HepG2 (cell line): Measurements from ENCODE around the gene ATN1. TPM values are rescaled to one million over a fixed set of nuclear protein-coding genes. Genes with fewer than 3 reads are reported as not detected.

Experiments used
- AGO2 ChIP-seq: fragments of 200-400 bp; formaldehyde crosslinking; optimal IDR thresholded peaks from 2 replicates; pipeline ENCODE3; 2017; ENCODE audit warnings: mild to moderate bottlenecking, low read depth, low read length, moderate library complexity
- ARID2 ChIP-seq: sonication (generic); formaldehyde crosslinking; IDR thresholded peaks from 2 replicates; pipeline ENCODE4 v1.8.1; 2022; ENCODE audit warnings: mild to moderate bottlenecking, missing genetic modification reagents, borderline replicate concordance
- CBX1 ChIP-seq: IDR thresholded peaks from one replicate; pipeline ENCODE4 v1.6.1; 2016; ENCODE audit warnings: antibody characterized with exemption, low read depth
- ELF3 ChIP-seq: IDR thresholded peaks from 2 replicates; pipeline ENCODE4 v1.6.1; 2016; ENCODE audit warnings: missing genetic modification reagents, missing compliant biosample characterization
- GTF3A ChIP-seq: sonication (generic); formaldehyde crosslinking; conservative IDR thresholded peaks from 2 replicates; pipeline ENCODE4 v1.4.0; 2020; ENCODE audit warnings: mild to moderate bottlenecking, missing genetic modification reagents
- HNF4A ChIP-seq: sonication (generic); formaldehyde crosslinking; IDR thresholded peaks from 2 replicates; pipeline ENCODE4 v1.4.0; 2020; ENCODE audit warnings: missing genetic modification reagents
- IKZF4 ChIP-seq: sonication (generic); formaldehyde crosslinking; IDR thresholded peaks from 2 replicates; pipeline ENCODE4 v1.5.1; 2020; ENCODE audit warnings: borderline replicate concordance, mild to moderate bottlenecking, low read depth, missing genetic modification reagents; ENCODE audit errors: not compliant biosample characterization
- MIER2 ChIP-seq: IDR thresholded peaks from 2 replicates; pipeline ENCODE4 v1.6.1; 2016; ENCODE audit warnings: missing biosample characterization, missing genetic modification reagents
- NFIB ChIP-seq: sonication (generic); formaldehyde crosslinking; IDR thresholded peaks from 2 replicates; pipeline ENCODE4 v1.9.0; 2021; ENCODE audit warnings: missing genetic modification reagents, mild to moderate bottlenecking, borderline replicate concordance
- PCBP1 ChIP-seq: fragments of 200-400 bp; formaldehyde crosslinking; IDR thresholded peaks from 2 replicates; pipeline ENCODE4 v1.6.1; 2017; ENCODE audit warnings: mild to moderate bottlenecking, low read depth, low read length, borderline replicate concordance
- POLR2AphosphoS5 ChIP-seq: IDR thresholded peaks from 2 replicates; pipeline ENCODE4 v1.6.1; 2012; ENCODE audit warnings: low read depth, low read length
- SAP130 ChIP-seq: IDR thresholded peaks from 2 replicates; pipeline ENCODE4 v1.6.1; 2016; ENCODE audit warnings: low read depth
- TRIM24 ChIP-seq: sonication (generic); formaldehyde crosslinking; IDR thresholded peaks from 2 replicates; pipeline ENCODE4 v1.8.0; 2022; ENCODE audit warnings: mild to moderate bottlenecking, missing genetic modification reagents
- TSC22D2 ChIP-seq: sonication (generic); formaldehyde crosslinking; IDR thresholded peaks from 2 replicates; pipeline ENCODE4 v1.5.1; 2020; ENCODE audit warnings: missing genetic modification reagents, mild to moderate bottlenecking, borderline replicate concordance
- ZBTB7A ChIP-seq: sonication (generic); formaldehyde crosslinking; IDR thresholded peaks from 2 replicates; pipeline ENCODE4 v1.8.0; 2022; ENCODE audit warnings: mild to moderate bottlenecking, missing genetic modification reagents
- ZNF263 ChIP-seq: sonication (generic); formaldehyde crosslinking; IDR thresholded peaks from 2 replicates; pipeline ENCODE4 v1.4.0; 2020; ENCODE audit warnings: missing genetic modification reagents
- ZNF34 ChIP-seq: sonication (generic); formaldehyde crosslinking; IDR thresholded peaks from 2 replicates; pipeline ENCODE4 v1.4.0; 2020; ENCODE audit warnings: mild to moderate bottlenecking, missing genetic modification reagents, borderline replicate concordance
- ZNF572 ChIP-seq: sonication (generic); formaldehyde crosslinking; IDR thresholded peaks from 2 replicates; pipeline ENCODE4 v1.5.1; 2020; ENCODE audit warnings: mild to moderate bottlenecking, missing genetic modification reagents
- ZNF607 ChIP-seq: sonication (generic); formaldehyde crosslinking; IDR thresholded peaks from 2 replicates; pipeline ENCODE4 v1.5.1; 2020; ENCODE audit warnings: missing genetic modification reagents, mild to moderate bottlenecking, borderline replicate concordance
- ZNF629 ChIP-seq: sonication (generic); formaldehyde crosslinking; conservative IDR thresholded peaks from 2 replicates; pipeline ENCODE4 v1.5.0; 2020; ENCODE audit warnings: missing genetic modification reagents
- ZNF652 ChIP-seq: IDR thresholded peaks from 2 replicates; pipeline ENCODE4 v1.6.1; 2016; ENCODE audit warnings: low read depth, borderline replicate concordance
- ZNF7 ChIP-seq: IDR thresholded peaks from 2 replicates; pipeline ENCODE4 v1.6.1; 2016; ENCODE audit warnings: missing biosample characterization, missing genetic modification reagents
- ZNF749 ChIP-seq: sonication (generic); formaldehyde crosslinking; IDR thresholded peaks from 2 replicates; pipeline ENCODE4 v1.8.0; 2022; ENCODE audit warnings: mild to moderate bottlenecking, missing genetic modification reagents, moderate library complexity, borderline replicate concordance
- polyA plus RNA-seq, 8 experiments: library from polyadenylated mRNA; depleted of rRNA in 3 of 8; stranded (reverse) in 7 of 8; unstranded in 1 of 8; fragments of >200 nt; fragmentation: Illumina TruSeq in 4 of 8; extraction: Trizol in 4 of 8; gene quantifications; 2 replicates each; pipeline versions ENCODE4 v1.2.1 to v1.2.3, GENCODE V29; 2011 to 2016; ENCODE audit warnings: low read depth in 4 of 8, missing spikeins in 1 of 8, mixed read lengths in 1 of 8; ENCODE audit not compliant: insufficient read depth in 1 of 8
- total RNA-seq, 5 experiments: library from RNA; depleted of rRNA; stranded (reverse); fragments of >200 nt; fragmentation: Illumina TruSeq; extraction: Trizol; gene quantifications; 2 replicates each; pipeline ENCODE4 v1.2.3, GENCODE V29; 2016; ENCODE audit warnings: low read depth in 1 of 5
- TF ChIP-seq, protein P1 (sequence below): sonication (generic); formaldehyde crosslinking; IDR thresholded peaks from 2 replicates; pipeline ENCODE4 v1.4.0; 2020; ENCODE audit warnings: mild to moderate bottlenecking, low read depth, missing genetic modification reagents
- TF ChIP-seq, protein P2 (sequence below): sonication (generic); formaldehyde crosslinking; IDR thresholded peaks from 2 replicates; pipeline ENCODE4 v1.9.0; 2022; ENCODE audit warnings: low read depth, missing genetic modification reagents
- TF ChIP-seq, protein P3 (sequence below): sonication (generic); formaldehyde crosslinking; conservative IDR thresholded peaks from 2 replicates; pipeline ENCODE4 v1.5.0; 2020; ENCODE audit warnings: missing genetic modification reagents

Gene ATN1
- total and polyA plus RNA-seq, 2 of the 13 experiments (the other 11 are each of a cell fraction or from before 2014, with no cell fraction given): 2.1 to 8.6 TPM

DNA sequence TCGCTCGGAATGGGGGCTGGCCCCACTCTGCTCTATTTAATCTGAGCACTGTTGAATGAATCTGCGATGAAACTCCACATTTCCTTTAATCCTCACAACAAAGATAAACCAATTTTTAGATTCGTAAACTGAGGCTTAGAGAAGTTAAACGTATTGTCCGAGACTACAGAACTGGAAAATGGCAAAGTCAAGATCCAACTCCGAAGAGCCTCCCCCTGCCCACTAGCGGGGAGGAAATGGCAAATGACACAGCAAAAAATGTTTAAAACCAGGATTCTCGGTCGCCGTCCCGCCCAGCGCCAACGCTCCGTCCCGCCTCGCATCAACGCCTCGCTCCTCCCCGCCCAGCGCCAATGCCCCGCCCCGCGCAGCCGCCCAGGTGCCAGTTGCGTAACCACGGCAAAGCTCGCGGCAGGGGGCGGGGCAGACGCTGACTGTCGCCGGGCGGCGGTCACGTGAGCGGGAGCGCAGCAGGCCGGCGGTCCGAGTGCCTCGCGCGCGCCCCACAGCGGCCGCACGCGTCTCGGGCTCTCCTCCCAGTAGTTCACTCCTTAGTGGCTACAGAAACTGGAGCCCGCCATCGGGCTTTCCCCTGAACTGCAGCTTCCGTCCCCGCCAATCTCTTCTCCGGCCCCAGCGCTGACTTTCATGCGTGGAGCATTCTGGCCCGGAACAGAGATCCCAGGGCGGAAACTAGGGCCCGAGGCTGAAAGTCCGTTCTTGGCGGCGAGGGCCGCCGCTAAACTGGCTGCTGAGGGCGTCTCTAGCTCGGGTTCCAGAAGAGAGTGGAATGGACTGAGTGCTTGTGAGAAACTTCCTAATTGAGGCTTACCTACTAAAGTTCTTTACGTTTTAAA is 36.7 kb upstream of the ATN1 start (continued):
- TF ChIP-seq, protein P1, sequence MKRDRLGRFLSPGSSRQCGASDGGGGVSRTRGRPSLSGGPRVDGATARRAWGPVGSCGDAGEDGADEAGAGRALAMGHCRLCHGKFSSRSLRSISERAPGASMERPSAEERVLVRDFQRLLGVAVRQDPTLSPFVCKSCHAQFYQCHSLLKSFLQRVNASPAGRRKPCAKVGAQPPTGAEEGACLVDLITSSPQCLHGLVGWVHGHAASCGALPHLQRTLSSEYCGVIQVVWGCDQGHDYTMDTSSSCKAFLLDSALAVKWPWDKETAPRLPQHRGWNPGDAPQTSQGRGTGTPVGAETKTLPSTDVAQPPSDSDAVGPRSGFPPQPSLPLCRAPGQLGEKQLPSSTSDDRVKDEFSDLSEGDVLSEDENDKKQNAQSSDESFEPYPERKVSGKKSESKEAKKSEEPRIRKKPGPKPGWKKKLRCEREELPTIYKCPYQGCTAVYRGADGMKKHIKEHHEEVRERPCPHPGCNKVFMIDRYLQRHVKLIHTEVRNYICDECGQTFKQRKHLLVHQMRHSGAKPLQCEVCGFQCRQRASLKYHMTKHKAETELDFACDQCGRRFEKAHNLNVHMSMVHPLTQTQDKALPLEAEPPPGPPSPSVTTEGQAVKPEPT (CRISPR knock-in tag): no peak
- TF ChIP-seq SAP130 (CRISPR knock-in tag) (peak; percentile 95), PCBP1 (no peak), GTF3A (CRISPR knock-in tag) (no peak), NFIB (CRISPR knock-in tag) (no peak), IKZF4 (CRISPR knock-in tag) (no peak), ZNF34 (CRISPR knock-in tag) (no peak), ZNF7 (CRISPR knock-in tag) (no peak), TSC22D2 (CRISPR knock-in tag) (peak; percentile 75; the same call in 1 of the 2 replicates), ELF3 (CRISPR knock-in tag) (peak; percentile 89), ZNF572 (CRISPR knock-in tag) (peak; percentile 55; the same call in 1 of the 2 replicates), HNF4A (no peak), MIER2 (0 out of 2 replicates have a peak, but pooled peaks have one; percentile 7), ZNF749 (CRISPR knock-in tag) (peak; percentile 82; the same call in 1 of the 2 replicates), AGO2 (peak; percentile 81), ZNF652 (peak; percentile 75; the same call in 1 of the 2 replicates), ARID2 (CRISPR knock-in tag) (no peak), CBX1 (no peak), ZNF607 (CRISPR knock-in tag) (peak; percentile 90; the same call in 1 of the 2 replicates), ZNF629 (CRISPR knock-in tag) (0 out of 2 replicates have a peak, but pooled peaks have one; percentile 47), ZNF263 (CRISPR knock-in tag) (no peak), POLR2AphosphoS5 (peak; percentile 88), TRIM24 (CRISPR knock-in tag) (no peak), ZBTB7A (no peak)
- TF ChIP-seq, protein P2, sequence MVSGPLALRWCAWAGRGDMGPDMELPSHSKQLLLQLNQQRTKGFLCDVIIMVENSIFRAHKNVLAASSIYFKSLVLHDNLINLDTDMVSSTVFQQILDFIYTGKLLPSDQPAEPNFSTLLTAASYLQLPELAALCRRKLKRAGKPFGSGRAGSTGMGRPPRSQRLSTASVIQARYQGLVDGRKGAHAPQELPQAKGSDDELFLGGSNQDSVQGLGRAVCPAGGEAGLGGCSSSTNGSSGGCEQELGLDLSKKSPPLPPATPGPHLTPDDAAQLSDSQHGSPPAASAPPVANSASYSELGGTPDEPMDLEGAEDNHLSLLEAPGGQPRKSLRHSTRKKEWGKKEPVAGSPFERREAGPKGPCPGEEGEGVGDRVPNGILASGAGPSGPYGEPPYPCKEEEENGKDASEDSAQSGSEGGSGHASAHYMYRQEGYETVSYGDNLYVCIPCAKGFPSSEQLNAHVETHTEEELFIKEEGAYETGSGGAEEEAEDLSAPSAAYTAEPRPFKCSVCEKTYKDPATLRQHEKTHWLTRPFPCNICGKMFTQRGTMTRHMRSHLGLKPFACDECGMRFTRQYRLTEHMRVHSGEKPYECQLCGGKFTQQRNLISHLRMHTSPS (CRISPR knock-in tag): peak; percentile 63; the same call in 1 of the 2 replicates
- TF ChIP-seq, protein P3, sequence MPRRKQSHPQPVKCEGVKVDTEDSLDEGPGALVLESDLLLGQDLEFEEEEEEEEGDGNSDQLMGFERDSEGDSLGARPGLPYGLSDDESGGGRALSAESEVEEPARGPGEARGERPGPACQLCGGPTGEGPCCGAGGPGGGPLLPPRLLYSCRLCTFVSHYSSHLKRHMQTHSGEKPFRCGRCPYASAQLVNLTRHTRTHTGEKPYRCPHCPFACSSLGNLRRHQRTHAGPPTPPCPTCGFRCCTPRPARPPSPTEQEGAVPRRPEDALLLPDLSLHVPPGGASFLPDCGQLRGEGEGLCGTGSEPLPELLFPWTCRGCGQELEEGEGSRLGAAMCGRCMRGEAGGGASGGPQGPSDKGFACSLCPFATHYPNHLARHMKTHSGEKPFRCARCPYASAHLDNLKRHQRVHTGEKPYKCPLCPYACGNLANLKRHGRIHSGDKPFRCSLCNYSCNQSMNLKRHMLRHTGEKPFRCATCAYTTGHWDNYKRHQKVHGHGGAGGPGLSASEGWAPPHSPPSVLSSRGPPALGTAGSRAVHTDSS (CRISPR knock-in tag): no peak
